ENCODE measurements around the gene PRIM1. TPM values are rescaled to one million over a fixed set of nuclear protein-coding genes. Genes with fewer than 3 reads are reported as not detected.
A peak's percentile ranks its signal among the peaks of the same experiment; 100 is the strongest.

PRIM1 gene
- total RNA-seq, 4 donors from 2014 or later, result 7.9 to 10.5 (median 9.1) TPM

DNA sequence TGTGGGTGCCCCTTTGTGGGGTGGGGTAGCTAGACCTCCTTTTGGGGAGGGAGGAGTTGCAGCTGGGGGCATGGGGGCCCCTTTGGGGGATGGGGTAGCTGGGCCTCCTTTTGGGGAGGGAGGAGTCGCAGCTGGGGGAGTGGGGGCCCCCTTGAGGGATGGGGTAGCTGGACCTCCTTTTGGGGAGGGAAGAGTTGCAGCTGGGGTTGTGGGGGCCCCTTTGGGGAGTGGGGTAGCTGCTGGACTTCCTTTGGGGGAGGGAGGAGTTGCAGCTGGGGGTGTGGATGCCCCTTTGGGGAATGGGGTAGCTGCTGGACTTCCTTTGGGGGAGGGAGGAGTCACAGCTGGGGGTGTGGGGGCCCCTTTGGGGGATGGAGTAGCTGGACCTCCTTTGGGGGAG lies 34.0 kb downstream of the PRIM1 start:
- TF ChIP-seq POLR2A (IDR thresholded peaks at IDR 0.05), result no peak
- TF ChIP-seq, protein P1, sequence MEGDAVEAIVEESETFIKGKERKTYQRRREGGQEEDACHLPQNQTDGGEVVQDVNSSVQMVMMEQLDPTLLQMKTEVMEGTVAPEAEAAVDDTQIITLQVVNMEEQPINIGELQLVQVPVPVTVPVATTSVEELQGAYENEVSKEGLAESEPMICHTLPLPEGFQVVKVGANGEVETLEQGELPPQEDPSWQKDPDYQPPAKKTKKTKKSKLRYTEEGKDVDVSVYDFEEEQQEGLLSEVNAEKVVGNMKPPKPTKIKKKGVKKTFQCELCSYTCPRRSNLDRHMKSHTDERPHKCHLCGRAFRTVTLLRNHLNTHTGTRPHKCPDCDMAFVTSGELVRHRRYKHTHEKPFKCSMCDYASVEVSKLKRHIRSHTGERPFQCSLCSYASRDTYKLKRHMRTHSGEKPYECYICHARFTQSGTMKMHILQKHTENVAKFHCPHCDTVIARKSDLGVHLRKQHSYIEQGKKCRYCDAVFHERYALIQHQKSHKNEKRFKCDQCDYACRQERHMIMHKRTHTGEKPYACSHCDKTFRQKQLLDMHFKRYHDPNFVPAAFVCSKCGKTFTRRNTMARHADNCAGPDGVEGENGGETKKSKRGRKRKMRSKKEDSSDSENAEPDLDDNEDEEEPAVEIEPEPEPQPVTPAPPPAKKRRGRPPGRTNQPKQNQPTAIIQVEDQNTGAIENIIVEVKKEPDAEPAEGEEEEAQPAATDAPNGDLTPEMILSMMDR (IDR thresholded peaks at IDR 0.05), result no peak
- H3K4me3 ChIP-seq (ENCODE audit: low read depth, poor library complexity, severe bottlenecking), result no peak overlapping the region
- WGBS, 2 donors, result 80% methylated on average over 1 of the region's 1 CpG; no CpG with 5 or more reads in 1 of the 2 donors
- intact Hi-C loops (cut with DNase I; ENCODE audit: low total_unique reads), result no loop called here
- DNase-seq (ENCODE audit: low spot score in 2 of 2), result peak in 1 of 2 donors; percentile 36

- intact Hi-C loops (cut with DNase I; ENCODE audit: low total_unique reads), result no loop called here
- WGBS, 2 donors, result 76 to 79% methylated on average over 4 of the region's 4 CpGs
- TF ChIP-seq, protein P1 (IDR thresholded peaks at IDR 0.05), result no peak
- peak in 1 of 2 donors; percentile 29 for DNase-seq (ENCODE audit: low spot score in 2 of 2)
- no peak overlapping the region for H3K4me3 ChIP-seq (ENCODE audit: low read depth, poor library complexity, severe bottlenecking)
These were observed 34.9 kb downstream of the PRIM1 start for GRCh38 chr12:56716933-56717880.

GRCh38 chr12:56716458-56716857 lies 35.7 kb downstream of the PRIM1 start:
- 77 to 81% methylated on average over 1 of the region's 1 CpG for WGBS, 2 donors
- intact Hi-C loops (cut with DNase I; ENCODE audit: low total_unique reads), result no loop called here
- peak in 1 of 2 donors; percentile 45 for DNase-seq (ENCODE audit: low spot score in 2 of 2)
- TF ChIP-seq POLR2A (IDR thresholded peaks at IDR 0.05), result no peak
- TF ChIP-seq, protein P1 (IDR thresholded peaks at IDR 0.05), result no peak
- H3K4me3 ChIP-seq (ENCODE audit: low read depth, poor library complexity, severe bottlenecking), result no peak overlapping the region

DNA sequence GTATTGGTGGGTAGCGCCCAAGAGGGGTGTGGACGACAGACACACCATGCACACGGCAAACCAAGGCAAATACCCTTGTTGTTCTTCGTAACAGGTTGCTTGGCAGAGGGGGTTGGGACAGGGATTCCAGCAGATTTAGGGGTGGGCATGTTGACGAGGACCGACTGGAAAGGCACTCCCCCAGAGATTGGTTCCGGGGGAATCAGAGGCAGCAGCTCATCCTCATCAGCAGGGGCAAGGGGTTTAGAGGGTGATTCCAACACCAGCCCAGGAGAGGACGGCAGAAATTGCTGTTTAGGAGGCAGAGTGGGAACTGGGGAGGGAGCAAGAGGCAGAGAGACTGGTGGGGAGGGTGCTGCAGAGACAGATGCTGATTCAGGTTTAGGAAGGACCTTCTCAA lies 36.3 kb downstream of the PRIM1 start:
- H3K4me3 ChIP-seq (ENCODE audit: low read depth, poor library complexity, severe bottlenecking), result no peak overlapping the region
- TF ChIP-seq POLR2A (IDR thresholded peaks at IDR 0.05), result no peak
- TF ChIP-seq, protein P1 (IDR thresholded peaks at IDR 0.05), result no peak
- no peak for DNase-seq (ENCODE audit: low spot score in 2 of 2)
- 58 to 74% methylated on average over 8 of the region's 8 CpGs for WGBS, 2 donors
- intact Hi-C loops (cut with DNase I; ENCODE audit: low total_unique reads), result no loop called here

GRCh38 chr12:56714431-56714929 lies 37.6 kb downstream of the PRIM1 start:
- no peak for TF ChIP-seq POLR2A (IDR thresholded peaks at IDR 0.05)
- TF ChIP-seq, protein P1 (IDR thresholded peaks at IDR 0.05), result no peak
- DNase-seq (ENCODE audit: low spot score in 2 of 2), result no peak
- no peak overlapping the region for H3K4me3 ChIP-seq (ENCODE audit: low read depth, poor library complexity, severe bottlenecking)
- WGBS, 2 donors, result 90 to 94% methylated on average over 2 of the region's 2 CpGs
- intact Hi-C loops (cut with DNase I; ENCODE audit: low total_unique reads), result no loop called here

All from lower leg skin (tissue), 4 donors.